Spinal cord (tissue), 10 donors: ENCODE measurements around the gene CPLX3. TPM values are rescaled to one million over a fixed set of nuclear protein-coding genes. Genes with fewer than 3 reads are reported as not detected.
"Not testable (repeated sequence)": the region's sequence is repeated elsewhere in the genome, so short reads cannot be mapped to it uniquely, and the experiment has no call there.

Experiments
- DNase-seq, 6 donors: peaks; one replicate each; pipeline versions ENCODE4 v3.0.0 to v3.0.0-alpha.2; 2013 to 2015; ENCODE audit warnings: low spot score in 6 of 6, low read depth in 4 of 6
- H3K27ac ChIP-seq: one replicate; pipeline ENCODE4 v1.5.1; 2013; ENCODE audit warnings: low read depth, low read length, control low read depth
- H3K27me3 ChIP-seq: one replicate; pipeline ENCODE4 v1.6.1; 2013; ENCODE audit warnings: low read length; ENCODE audit not compliant: control insufficient read depth, insufficient read depth
- H3K36me3 ChIP-seq: one replicate; pipeline ENCODE4 v1.6.1; 2013; ENCODE audit warnings: low read length; ENCODE audit not compliant: control insufficient read depth, insufficient read depth
- H3K4me1 ChIP-seq: one replicate; pipeline ENCODE4 v1.6.1; 2013; ENCODE audit warnings: low read length; ENCODE audit not compliant: control insufficient read depth, insufficient read depth
- H3K4me3 ChIP-seq: one replicate; pipeline ENCODE4 v1.5.1; 2013; ENCODE audit warnings: low read depth, low read length, control low read depth
- H3K9me3 ChIP-seq: one replicate; pipeline ENCODE4 v1.6.1; 2013; ENCODE audit warnings: low read length; ENCODE audit not compliant: control insufficient read depth, insufficient read depth
- WGBS: methylation state at CpG from one replicate; pipeline ENCODE4 v1.1.5; 2013; ENCODE audit warnings: missing lambda C conversion rate; ENCODE audit not compliant: insufficient coverage; 5-methylcytosine and 5-hydroxymethylcytosine counted together
- polyA plus RNA-seq, 2 donors: library from polyadenylated mRNA; unstranded; fragments of 120-200 nt; gene quantifications; one replicate each; pipeline ENCODE4 v1.2.1, GENCODE V29; 2013; ENCODE audit not compliant: insufficient read length in 2 of 2
- total RNA-seq, 2 donors: library from RNA; depleted of rRNA in 1 of 2; stranded (reverse); fragments of 120-200 nt in 1 of 2; fragments of >200 nt in 1 of 2; gene quantifications; one replicate each; pipeline versions ENCODE4 v1.2.3 to v1.2.4, GENCODE V29; 2013 to 2014
- donor health status: healthy.

CPLX3 gene
- total and polyA plus RNA-seq, 4 donors: 0.11 to 0.68 (median 0.38) TPM

DNA sequence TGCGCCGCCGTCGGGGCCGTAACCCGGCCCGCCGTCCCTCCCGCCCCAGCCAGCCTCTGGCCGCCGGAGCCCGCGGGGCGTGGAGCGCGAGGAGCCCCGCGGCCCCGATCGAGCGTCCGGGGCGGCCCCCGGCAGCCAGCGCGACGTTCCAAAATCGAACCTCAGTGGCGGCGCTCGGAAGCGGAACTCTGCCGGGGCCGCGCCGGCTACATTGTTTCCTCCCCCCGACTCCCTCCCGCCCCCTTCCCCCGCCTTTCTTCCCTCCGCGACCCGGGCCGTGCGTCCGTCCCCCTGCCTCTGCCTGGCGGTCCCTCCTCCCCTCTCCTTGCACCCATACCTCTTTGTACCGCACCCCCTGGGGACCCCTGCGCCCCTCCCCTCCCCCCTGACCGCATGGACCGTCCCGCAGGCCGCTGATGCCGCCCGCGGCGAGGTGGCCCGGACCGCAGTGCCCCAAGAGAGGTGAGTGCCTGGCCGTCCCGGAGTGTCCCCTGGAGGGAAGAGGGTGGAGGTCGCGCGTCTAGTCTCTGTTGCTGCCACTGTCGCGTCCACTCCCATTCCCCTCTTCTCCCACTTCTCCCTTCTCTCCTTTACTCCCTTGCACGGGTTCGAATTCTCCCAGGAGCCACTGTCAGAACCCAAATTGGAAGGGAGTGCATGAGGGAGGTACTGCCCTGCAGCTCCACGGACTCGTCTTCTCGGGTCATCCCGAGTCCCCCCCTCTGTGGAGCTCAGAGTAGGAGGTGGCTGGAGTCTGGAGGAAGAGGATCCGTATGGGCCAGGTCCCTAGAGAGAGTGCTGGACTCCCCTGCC, 44.0 kb upstream of the CPLX3 start:
- peaks cover 16% of the 10 kb centered on the region for H3K36me3 ChIP-seq
- H3K27me3 ChIP-seq: no peaks in the 10 kb centered on the region
- H3K9me3 ChIP-seq: no peaks in the 10 kb centered on the region
- peaks cover 67% of the 10 kb centered on the region for H3K4me1 ChIP-seq
- DNase-seq: peak in 2 of 6 donors; percentile 46 to 50
- H3K27ac ChIP-seq: peak overlapping the region; percentile 1
- peak overlapping the region; percentile 63 for H3K4me3 ChIP-seq
- WGBS: 0% methylated on average over 38 of the region's 72 CpGs

DNA sequence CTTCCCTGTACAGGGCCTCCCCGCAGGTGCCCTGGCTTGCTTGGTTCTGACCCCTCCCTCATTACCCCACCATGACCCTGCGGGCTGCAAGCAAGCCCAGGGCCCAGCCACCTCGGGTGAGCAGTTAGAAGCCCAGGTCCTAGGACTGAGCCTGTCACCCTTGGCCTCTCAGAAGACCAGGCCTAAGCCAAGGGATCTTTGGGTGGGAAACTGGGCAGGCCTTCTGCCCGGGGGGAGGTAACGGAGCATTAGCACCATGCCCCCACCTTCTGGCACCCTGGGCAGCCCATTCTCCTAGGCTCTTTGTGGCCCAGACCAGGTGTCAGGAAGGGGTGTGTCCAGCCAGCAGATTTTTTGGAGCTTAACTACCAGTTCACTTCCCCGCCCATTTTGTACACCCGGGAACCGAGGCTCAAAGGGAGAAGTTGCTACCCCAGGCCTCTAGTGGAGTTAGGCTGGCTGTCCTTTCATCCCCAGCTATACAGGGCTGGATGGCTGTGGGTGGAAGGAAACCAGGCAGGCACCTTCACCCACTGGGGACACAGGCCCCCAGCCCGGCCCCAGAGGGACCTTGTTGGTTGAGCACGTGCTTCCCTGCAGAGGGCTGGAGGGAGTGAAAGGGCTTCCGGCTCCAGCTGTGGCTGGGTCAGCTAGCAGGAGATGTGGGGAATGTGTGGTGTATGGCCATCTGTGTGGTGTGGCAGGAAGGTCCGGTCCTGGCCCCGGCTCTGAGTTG, 43.2 kb upstream of the CPLX3 start:
- Histone ChIP-seq H3K36me3 (peaks cover 22% of the 10 kb centered on the region), H3K4me3 (peak overlapping the region; percentile 63), H3K4me1 (peaks cover 69% of the 10 kb centered on the region), H3K27me3 (no peaks in the 10 kb centered on the region), H3K9me3 (no peaks in the 10 kb centered on the region), H3K27ac (peak overlapping the region; percentile 1)
- DNase-seq: no peak
- 15% methylated on average over 12 of the region's 13 CpGs for WGBS

DNA sequence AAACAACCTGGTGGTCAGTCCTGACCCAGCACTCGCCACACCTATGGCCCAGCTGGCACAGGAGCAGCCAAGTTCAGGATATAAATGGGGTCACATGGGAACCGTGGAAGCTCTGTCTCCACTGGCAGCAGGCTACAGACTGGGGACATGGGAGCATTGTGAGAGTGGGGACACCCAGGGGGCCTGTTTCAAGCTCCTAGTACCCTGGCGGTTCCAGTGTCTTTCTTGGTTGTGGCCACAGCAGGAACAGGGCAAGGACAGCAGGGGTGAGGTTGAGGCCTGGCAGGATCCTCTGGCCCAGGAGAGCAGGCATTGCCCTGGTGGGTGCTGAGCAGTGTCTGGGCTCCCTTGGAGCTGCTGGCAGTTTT, 42.6 kb upstream of the CPLX3 start:
- Histone ChIP-seq H3K27me3 (no peaks in the 10 kb centered on the region), H3K36me3 (peaks cover 23% of the 10 kb centered on the region), H3K9me3 (no peaks in the 10 kb centered on the region), H3K4me3 (peak overlapping the region; percentile 63), H3K27ac (no peak overlapping the region), H3K4me1 (peaks cover 74% of the 10 kb centered on the region)
- no peak for DNase-seq
- WGBS: 37% methylated on average over 3 of the region's 3 CpGs

DNA sequence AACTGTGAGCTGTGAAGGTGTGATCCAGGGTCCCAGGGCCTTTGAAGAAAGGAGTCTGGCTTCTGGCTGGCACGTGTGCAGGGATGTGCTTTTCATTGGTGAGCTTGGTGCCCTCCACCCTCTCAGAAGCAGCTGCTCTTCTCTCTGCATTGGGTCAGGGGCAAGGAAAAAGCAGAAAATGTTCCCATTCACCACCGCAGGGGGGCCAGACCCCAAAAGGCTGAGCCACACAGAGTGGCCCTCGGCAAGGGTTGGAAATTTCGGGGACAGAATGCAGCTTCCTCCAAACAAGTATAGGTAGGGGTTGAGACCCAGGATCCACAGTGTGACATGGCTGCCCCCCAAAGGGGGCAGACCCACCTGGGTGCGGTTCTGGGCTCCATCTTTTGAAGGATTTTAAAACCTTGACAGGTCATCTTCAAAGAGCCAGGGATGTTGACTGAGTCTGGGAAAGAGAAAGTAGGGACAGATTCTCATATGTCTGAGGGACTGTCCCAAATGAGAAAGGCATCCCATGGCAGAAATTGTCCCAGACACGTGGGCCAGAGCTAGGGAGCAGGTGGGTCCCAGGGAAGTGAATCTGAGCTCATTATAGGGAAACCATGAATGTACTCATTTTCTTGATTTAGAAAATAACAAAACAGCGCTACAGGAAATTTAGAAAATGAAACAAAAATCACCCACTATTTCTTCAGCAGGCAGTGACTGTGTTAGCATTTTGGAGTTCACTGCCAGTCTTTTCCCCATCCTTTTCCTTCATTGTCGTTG, 41.8 kb upstream of the CPLX3 start:
- Histone ChIP-seq H3K4me1 (peaks cover 82% of the 10 kb centered on the region), H3K27ac (no peak overlapping the region), H3K9me3 (no peaks in the 10 kb centered on the region), H3K36me3 (peaks cover 32% of the 10 kb centered on the region), H3K27me3 (no peaks in the 10 kb centered on the region), H3K4me3 (no peak overlapping the region)
- WGBS: 60% methylated on average over 5 of the region's 8 CpGs
- DNase-seq: no peak

DNA sequence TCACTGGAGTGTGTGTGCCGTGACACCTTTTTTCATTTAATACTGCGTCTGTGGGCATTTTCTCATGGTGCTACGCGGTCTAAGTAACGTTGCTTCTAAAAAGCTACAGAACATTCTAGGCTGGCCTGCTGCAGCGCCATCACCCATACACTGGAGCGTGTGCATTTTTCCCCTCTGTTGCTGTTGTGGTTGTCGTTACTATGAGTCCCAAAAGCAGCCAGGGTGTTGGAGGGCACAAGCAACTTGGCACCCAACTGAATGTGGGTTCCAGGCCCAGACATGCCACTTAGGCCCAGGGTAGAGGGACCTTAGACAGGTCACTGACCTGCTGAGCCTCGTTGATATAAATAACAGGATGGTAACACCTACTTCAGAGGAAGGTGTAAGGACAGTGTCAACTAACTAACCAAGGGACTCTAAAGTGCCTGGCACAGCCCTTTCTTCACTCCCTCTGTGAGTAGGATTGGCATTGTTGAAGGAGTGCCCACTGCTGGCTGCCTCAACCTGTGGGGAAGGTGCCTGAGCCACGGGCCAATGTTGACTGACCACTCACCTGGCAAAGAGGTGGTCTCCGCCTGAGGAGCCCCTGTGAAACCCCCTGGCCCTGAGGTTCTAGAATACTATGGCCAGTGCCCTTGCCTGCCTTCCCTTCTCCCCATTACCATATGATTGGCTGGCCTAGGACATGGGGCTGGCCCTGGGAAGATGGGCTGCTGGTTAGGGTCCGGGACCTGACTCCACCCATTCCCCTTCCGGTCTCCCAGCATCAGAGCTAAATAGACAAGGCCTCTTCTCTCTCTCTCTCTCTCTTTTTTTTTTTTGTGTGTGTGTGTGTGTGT, 41.0 kb upstream of the CPLX3 start:
- DNase-seq: no peak
- peaks cover 40% of the 10 kb centered on the region for H3K36me3 ChIP-seq
- no peak overlapping the region for H3K4me3 ChIP-seq
- peaks cover 90% of the 10 kb centered on the region for H3K4me1 ChIP-seq
- H3K9me3 ChIP-seq: no peaks in the 10 kb centered on the region
- WGBS: 83% methylated on average over 9 of the region's 13 CpGs
- no peaks in the 10 kb centered on the region for H3K27me3 ChIP-seq
- H3K27ac ChIP-seq: no peak overlapping the region

DNA sequence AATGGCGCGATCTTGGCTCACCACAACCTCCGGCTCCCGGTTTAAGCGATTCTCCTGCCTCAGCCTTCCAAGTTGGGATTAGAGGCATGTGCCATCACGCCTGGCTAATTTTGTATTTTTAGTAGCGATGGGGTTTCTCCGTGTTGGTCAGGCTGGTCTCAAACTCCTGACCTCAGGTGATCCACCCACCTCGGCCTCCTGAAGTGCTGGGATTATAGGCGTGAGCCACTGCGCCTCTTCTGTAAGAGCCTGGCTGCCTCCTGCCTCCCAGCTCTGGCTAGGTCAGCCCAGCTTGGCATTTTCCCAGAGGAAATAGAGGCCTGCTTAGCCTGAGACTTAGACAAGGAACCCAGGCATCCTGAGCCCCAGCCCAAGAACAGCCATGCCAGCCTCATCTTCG, 40.3 kb upstream of the CPLX3 start:
- 79% methylated on average over 9 of the region's 12 CpGs for WGBS
- Histone ChIP-seq H3K4me1 (peaks cover 87% of the 10 kb centered on the region), H3K36me3 (peaks cover 43% of the 10 kb centered on the region)
- DNase-seq, H3K9me3 ChIP-seq, H3K27me3 ChIP-seq, H3K4me3 ChIP-seq, H3K27ac ChIP-seq: not testable (repeated sequence)

DNA sequence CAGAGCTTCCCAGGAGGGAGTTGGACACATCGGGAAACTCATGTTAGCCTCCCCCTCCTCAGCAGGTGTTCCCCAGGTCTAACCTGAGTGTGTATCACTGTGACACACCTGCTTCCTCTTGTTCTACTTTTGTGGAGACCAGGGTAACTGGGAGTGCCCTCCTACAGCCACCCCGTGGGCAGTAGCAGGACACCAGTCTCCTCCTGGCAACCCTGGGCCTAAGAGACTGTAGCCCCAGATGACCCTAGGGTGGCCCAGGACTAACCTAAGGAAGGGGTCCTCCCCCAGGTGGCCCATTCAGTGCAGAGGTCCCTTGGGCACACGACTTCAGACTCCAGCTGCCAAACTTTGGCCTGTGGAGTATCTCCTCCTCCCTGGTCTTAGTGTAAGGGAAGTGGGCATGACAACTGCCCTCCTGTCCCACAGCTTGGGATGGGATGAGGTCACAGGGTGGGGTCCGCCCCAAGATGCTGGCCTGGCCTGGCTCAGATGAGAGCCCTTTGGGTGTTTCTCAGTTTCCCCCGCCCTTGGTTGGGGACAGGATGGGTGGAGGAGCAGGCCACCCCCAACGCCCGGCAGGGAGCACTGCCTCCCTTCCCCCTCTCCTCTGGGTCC, 39.8 kb upstream of the CPLX3 start:
- H3K4me3 ChIP-seq: no peak overlapping the region
- WGBS: 84% methylated on average over 2 of the region's 7 CpGs
- H3K36me3 ChIP-seq: peaks cover 43% of the 10 kb centered on the region
- H3K27ac ChIP-seq: no peak overlapping the region
- no peaks in the 10 kb centered on the region for H3K27me3 ChIP-seq
- H3K4me1 ChIP-seq: peaks cover 83% of the 10 kb centered on the region
- no peaks in the 10 kb centered on the region for H3K9me3 ChIP-seq
- no peak for DNase-seq

DNA sequence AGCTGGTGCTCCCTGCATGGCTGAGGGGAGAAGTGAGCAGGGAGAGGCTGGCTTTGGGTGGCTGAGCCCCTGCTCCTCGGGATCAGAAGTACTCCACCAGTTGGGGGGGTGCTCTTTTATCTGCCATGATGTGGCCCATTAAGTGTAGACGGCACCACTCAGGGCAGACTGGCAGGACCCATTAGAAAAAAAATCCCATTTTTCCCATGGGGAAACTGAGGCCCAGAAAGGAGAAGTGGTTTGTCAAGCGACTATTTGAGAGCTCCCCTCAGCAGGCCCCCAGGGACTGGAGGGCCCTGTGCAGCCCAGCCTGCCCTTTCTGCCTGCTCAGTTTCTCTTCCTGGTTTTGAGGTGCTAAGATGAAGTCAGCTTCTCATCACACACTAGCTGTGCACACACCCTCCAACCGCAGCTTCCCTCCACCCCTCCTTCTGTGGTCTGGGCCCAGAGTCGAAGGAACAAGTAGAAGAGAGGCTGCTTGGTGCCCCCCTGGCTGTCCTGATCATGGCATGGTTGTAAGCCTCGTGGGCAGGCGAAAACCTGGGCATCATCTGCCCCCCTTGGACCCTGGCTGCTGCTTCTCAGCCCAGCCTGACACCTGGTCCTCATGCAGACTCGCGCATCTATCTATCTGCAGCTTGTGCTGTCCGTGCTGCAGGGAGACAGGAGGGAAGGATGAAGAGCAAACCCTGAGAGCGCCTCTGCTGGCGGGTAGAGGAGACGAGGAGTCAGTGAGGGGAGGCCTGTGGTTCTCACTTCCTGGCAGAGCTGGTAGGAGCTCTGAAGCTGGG, 39.0 kb upstream of the CPLX3 start:
- H3K4me1 ChIP-seq: peaks cover 89% of the 10 kb centered on the region
- no peaks in the 10 kb centered on the region for H3K27me3 ChIP-seq
- no peaks in the 10 kb centered on the region for H3K9me3 ChIP-seq
- peak in 2 of 6 donors; percentile 54 to 57 for DNase-seq
- H3K27ac ChIP-seq: peak overlapping the region; percentile 30
- H3K4me3 ChIP-seq: no peak overlapping the region
- peaks cover 43% of the 10 kb centered on the region for H3K36me3 ChIP-seq
- WGBS: 46% methylated on average over 13 of the region's 13 CpGs
